Mucosa of stomach (tissue), 1 donor: ENCODE results near the gene GPHN.
"Not testable (repeated sequence)": the region's sequence is repeated elsewhere in the genome, so short reads cannot be mapped to it uniquely, and the experiment has no call there.

ENCODE experiments used
- H3K27me3 ChIP-seq: one replicate; pipeline ENCODE4 v1.7.0; 2013; ENCODE audit warnings: mild to moderate bottlenecking, low read length; ENCODE audit not compliant: control insufficient read depth, insufficient read depth
- H3K36me3 ChIP-seq: one replicate; pipeline ENCODE4 v1.7.0; 2013; ENCODE audit warnings: low read length; ENCODE audit not compliant: control insufficient read depth, insufficient read depth
- H3K4me1 ChIP-seq: one replicate; pipeline ENCODE4 v1.7.0; 2013; ENCODE audit warnings: mild to moderate bottlenecking, low read length; ENCODE audit not compliant: control insufficient read depth, insufficient read depth
- H3K4me3 ChIP-seq: one replicate; pipeline ENCODE4 v1.7.0; 2013; ENCODE audit warnings: low read length
- H3K9ac ChIP-seq: one replicate; pipeline ENCODE4 v1.7.0; 2013; ENCODE audit warnings: mild to moderate bottlenecking, low read length, moderate library complexity
- H3K9me3 ChIP-seq: one replicate; pipeline ENCODE4 v1.7.0; 2013; ENCODE audit warnings: mild to moderate bottlenecking, low read length, moderate library complexity; ENCODE audit not compliant: control insufficient read depth
- donor health status: Pancreatic carcinoma.

Gene GPHN

GRCh38 chr14:67056684-67057083 lies 548.7 kb downstream of the GPHN start:
- H3K4me1 ChIP-seq, result no peaks in the 10 kb centered on the region
- no peaks in the 10 kb centered on the region for H3K27me3 ChIP-seq
- H3K4me3 ChIP-seq, result no peak overlapping the region
- no peaks in the 10 kb centered on the region for H3K36me3 ChIP-seq
- H3K9ac ChIP-seq, result no peak overlapping the region
- no peaks in the 10 kb centered on the region for H3K9me3 ChIP-seq

- Histone ChIP-seq H3K36me3 (no peaks in the 10 kb centered on the region), H3K27me3 (no peaks in the 10 kb centered on the region), H3K4me1 (no peaks in the 10 kb centered on the region), H3K4me3 (no peak overlapping the region), H3K9ac (no peak overlapping the region), H3K9me3 (no peaks in the 10 kb centered on the region)
Measured at GRCh38 chr14:67059596-67059995, 551.6 kb downstream of the GPHN start.

GRCh38 chr14:67060546-67060945 lies 552.6 kb downstream of the GPHN start:
- H3K9me3 ChIP-seq, result no peaks in the 10 kb centered on the region
- no peak overlapping the region for H3K4me3 ChIP-seq
- no peaks in the 10 kb centered on the region for H3K36me3 ChIP-seq
- H3K4me1 ChIP-seq, result no peaks in the 10 kb centered on the region
- H3K9ac ChIP-seq, result no peak overlapping the region
- H3K27me3 ChIP-seq, result no peaks in the 10 kb centered on the region

- H3K9ac ChIP-seq, H3K4me1 ChIP-seq, H3K27me3 ChIP-seq, H3K36me3 ChIP-seq, H3K9me3 ChIP-seq, H3K4me3 ChIP-seq: not testable (repeated sequence)
Measured at GRCh38 chr14:67067070-67067814, 559.3 kb downstream of the GPHN start.

- H3K27me3 ChIP-seq, result no peaks in the 10 kb centered on the region
- no peak overlapping the region for H3K4me3 ChIP-seq
- no peaks in the 10 kb centered on the region for H3K4me1 ChIP-seq
- H3K9ac ChIP-seq, result no peak overlapping the region
- H3K36me3 ChIP-seq, result no peaks in the 10 kb centered on the region
- H3K9me3 ChIP-seq, result no peaks in the 10 kb centered on the region
Measured at GRCh38 chr14:67068251-67068650, 560.3 kb downstream of the GPHN start.

GRCh38 chr14:67071506-67071905 lies 563.6 kb downstream of the GPHN start:
- H3K27me3 ChIP-seq, result no peaks in the 10 kb centered on the region
- no peak overlapping the region for H3K4me3 ChIP-seq
- H3K36me3 ChIP-seq, result no peaks in the 10 kb centered on the region
- no peak overlapping the region for H3K9ac ChIP-seq
- no peaks in the 10 kb centered on the region for H3K4me1 ChIP-seq
- H3K9me3 ChIP-seq, result no peaks in the 10 kb centered on the region

- H3K9ac ChIP-seq, result no peak overlapping the region
- no peak overlapping the region for H3K4me3 ChIP-seq
- H3K27me3 ChIP-seq, result no peaks in the 10 kb centered on the region
- H3K4me1 ChIP-seq, result no peaks in the 10 kb centered on the region
- no peaks in the 10 kb centered on the region for H3K36me3 ChIP-seq
- no peaks in the 10 kb centered on the region for H3K9me3 ChIP-seq
Measured at GRCh38 chr14:67077921-67078320, 570.0 kb downstream of the GPHN start.

- no peaks in the 10 kb centered on the region for H3K27me3 ChIP-seq
- no peak overlapping the region for H3K4me3 ChIP-seq
- no peaks in the 10 kb centered on the region for H3K36me3 ChIP-seq
- no peaks in the 10 kb centered on the region for H3K4me1 ChIP-seq
- H3K9me3 ChIP-seq, result no peaks in the 10 kb centered on the region
- H3K9ac ChIP-seq, result no peak overlapping the region
Measured at GRCh38 chr14:67079846-67080245, 571.9 kb downstream of the GPHN start.

GRCh38 chr14:67108230-67108629 lies 600.3 kb downstream of the GPHN start:
- no peaks in the 10 kb centered on the region for H3K27me3 ChIP-seq
- no peak overlapping the region for H3K9ac ChIP-seq
- no peaks in the 10 kb centered on the region for H3K9me3 ChIP-seq
- no peaks in the 10 kb centered on the region for H3K36me3 ChIP-seq
- H3K4me1 ChIP-seq, result no peaks in the 10 kb centered on the region
- H3K4me3 ChIP-seq, result no peak overlapping the region

GRCh38 chr14:67111022-67111421 lies 603.1 kb downstream of the GPHN start:
- Histone ChIP-seq H3K4me1 (no peaks in the 10 kb centered on the region), H3K36me3 (no peaks in the 10 kb centered on the region), H3K4me3 (no peak overlapping the region), H3K9ac (no peak overlapping the region), H3K27me3 (no peaks in the 10 kb centered on the region), H3K9me3 (no peaks in the 10 kb centered on the region)

- Histone ChIP-seq H3K9ac (no peak overlapping the region), H3K4me3 (no peak overlapping the region), H3K36me3 (no peaks in the 10 kb centered on the region), H3K9me3 (no peaks in the 10 kb centered on the region), H3K27me3 (no peaks in the 10 kb centered on the region), H3K4me1 (no peaks in the 10 kb centered on the region)
Measured at GRCh38 chr14:67112344-67112743, 604.4 kb downstream of the GPHN start.

GRCh38 chr14:67127174-67127573 lies 619.2 kb downstream of the GPHN start:
- Histone ChIP-seq H3K36me3 (no peaks in the 10 kb centered on the region), H3K9me3 (no peaks in the 10 kb centered on the region)

GRCh38 chr14:67129768-67130167 lies 621.8 kb downstream of the GPHN start:
- no peaks in the 10 kb centered on the region for H3K36me3 ChIP-seq
- no peaks in the 10 kb centered on the region for H3K9me3 ChIP-seq
- no peak overlapping the region for H3K4me3 ChIP-seq
- no peaks in the 10 kb centered on the region for H3K27me3 ChIP-seq
- no peak overlapping the region for H3K9ac ChIP-seq
- no peaks in the 10 kb centered on the region for H3K4me1 ChIP-seq

More at GRCh38 chr14:67127174-67127573, 619.2 kb downstream of the GPHN start:
- no peak overlapping the region for H3K4me3 ChIP-seq
- no peaks in the 10 kb centered on the region for H3K4me1 ChIP-seq
- no peak overlapping the region for H3K9ac ChIP-seq
- H3K27me3 ChIP-seq, result no peaks in the 10 kb centered on the region
